HepG2 (cell line): Measurements from ENCODE around the gene LRRC34. TPM values are rescaled to one million over a fixed set of nuclear protein-coding genes. Genes with fewer than 3 reads are reported as not detected.

Source experiments
- FOXP1 ChIP-seq, 2 experiments: fragments of 450-650 bp in 1 of 2; IDR thresholded peaks; 2 replicates each; pipeline ENCODE4 v1.6.1; 2017 to 2018; ENCODE audit warnings: antibody characterized with exemption in 1 of 2
- HDAC1 ChIP-seq: sonication (generic); formaldehyde crosslinking; IDR thresholded peaks from 2 replicates; pipeline ENCODE4 v1.5.1; 2020; ENCODE audit warnings: mild to moderate bottlenecking, missing genetic modification reagents
- HMG20A ChIP-seq: IDR thresholded peaks from 2 replicates; pipeline ENCODE4 v1.6.1; 2016; ENCODE audit warnings: borderline replicate concordance
- MED1 ChIP-seq: sonication (generic); formaldehyde crosslinking; IDR thresholded peaks from 2 replicates; pipeline ENCODE4 v1.4.0; 2020; ENCODE audit warnings: missing genetic modification reagents
- MIER2 ChIP-seq: IDR thresholded peaks from 2 replicates; pipeline ENCODE4 v1.6.1; 2016; ENCODE audit warnings: missing biosample characterization, missing genetic modification reagents
- MXD4 ChIP-seq: IDR thresholded peaks from 2 replicates; pipeline ENCODE4 v1.6.1; 2016; ENCODE audit warnings: mild to moderate bottlenecking, missing biosample characterization, missing genetic modification reagents
- NFE2L1 ChIP-seq: sonication (generic); formaldehyde crosslinking; IDR thresholded peaks from 2 replicates; pipeline ENCODE4 v1.4.0; 2020; ENCODE audit warnings: missing genetic modification reagents, mild to moderate bottlenecking, borderline replicate concordance
- NFRKB ChIP-seq: fragments of 450-650 bp; IDR thresholded peaks from 2 replicates; pipeline ENCODE4 v1.6.1; 2017
- PRPF4 ChIP-seq: fragments of 200-400 bp; formaldehyde crosslinking; IDR thresholded peaks from 2 replicates; pipeline ENCODE4 v1.6.1; 2016; ENCODE audit warnings: low read length, low read depth; ENCODE audit not compliant: poor library complexity, severe bottlenecking
- RARG ChIP-seq: sonication (generic); formaldehyde crosslinking; IDR thresholded peaks from 2 replicates; pipeline ENCODE4 v1.4.0; 2020; ENCODE audit warnings: low read depth, mild to moderate bottlenecking, missing genetic modification reagents
- SMAD3 ChIP-seq: sonication (generic); formaldehyde crosslinking; IDR thresholded peaks from 2 replicates; pipeline ENCODE4 v1.4.0; 2020; ENCODE audit warnings: missing genetic modification reagents
- TBX2 ChIP-seq: sonication (generic); formaldehyde crosslinking; IDR thresholded peaks from 2 replicates; pipeline ENCODE4 v1.5.0; 2020; ENCODE audit warnings: missing genetic modification reagents, mild to moderate bottlenecking, borderline replicate concordance
- ZBTB7B ChIP-seq: sonication (generic); formaldehyde crosslinking; IDR thresholded peaks from 2 replicates; pipeline ENCODE4 v1.4.0; 2020; ENCODE audit warnings: missing genetic modification reagents
- ZNF30 ChIP-seq: sonication (generic); formaldehyde crosslinking; IDR thresholded peaks from 2 replicates; pipeline ENCODE4 v1.5.0; 2020; ENCODE audit warnings: mild to moderate bottlenecking, missing genetic modification reagents
- ZNF572 ChIP-seq: sonication (generic); formaldehyde crosslinking; IDR thresholded peaks from 2 replicates; pipeline ENCODE4 v1.5.1; 2020; ENCODE audit warnings: mild to moderate bottlenecking, missing genetic modification reagents
- ZNF678 ChIP-seq: sonication (generic); formaldehyde crosslinking; IDR thresholded peaks from 2 replicates; pipeline ENCODE4 v1.4.0; 2020; ENCODE audit warnings: mild to moderate bottlenecking, missing genetic modification reagents
- ZNF839 ChIP-seq: sonication (generic); formaldehyde crosslinking; IDR thresholded peaks from 2 replicates; pipeline ENCODE4 v1.4.0; 2020; ENCODE audit warnings: missing genetic modification reagents, mild to moderate bottlenecking, borderline replicate concordance
- polyA plus RNA-seq, 8 experiments: library from polyadenylated mRNA; depleted of rRNA in 3 of 8; stranded (reverse) in 7 of 8; unstranded in 1 of 8; fragments of >200 nt; fragmentation: Illumina TruSeq in 4 of 8; extraction: Trizol in 4 of 8; gene quantifications; 2 replicates each; pipeline versions ENCODE4 v1.2.1 to v1.2.3, GENCODE V29; 2011 to 2016; ENCODE audit warnings: low read depth in 4 of 8, missing spikeins in 1 of 8, mixed read lengths in 1 of 8; ENCODE audit not compliant: insufficient read depth in 1 of 8
- total RNA-seq, 5 experiments: library from RNA; depleted of rRNA; stranded (reverse); fragments of >200 nt; fragmentation: Illumina TruSeq; extraction: Trizol; gene quantifications; 2 replicates each; pipeline ENCODE4 v1.2.3, GENCODE V29; 2016; ENCODE audit warnings: low read depth in 1 of 5
- TF ChIP-seq, protein P1 (sequence below): sonication (generic); formaldehyde crosslinking; IDR thresholded peaks from 2 replicates; pipeline ENCODE4 v1.4.0; 2020; ENCODE audit warnings: missing genetic modification reagents
- TF ChIP-seq, protein P2 (sequence below): sonication (generic); formaldehyde crosslinking; IDR thresholded peaks from 2 replicates; pipeline ENCODE4 v1.5.0; 2020; ENCODE audit warnings: missing genetic modification reagents
- TF ChIP-seq, protein P3 (sequence below): sonication (generic); formaldehyde crosslinking; conservative IDR thresholded peaks from 2 replicates; pipeline ENCODE4 v1.4.0; 2020; ENCODE audit warnings: mild to moderate bottlenecking, missing genetic modification reagents, moderate library complexity
- TF ChIP-seq, protein P4 (sequence below): sonication (generic); formaldehyde crosslinking; IDR thresholded peaks from 2 replicates; pipeline ENCODE4 v1.8.0; 2022; ENCODE audit warnings: missing genetic modification reagents, low read depth, mild to moderate bottlenecking, borderline replicate concordance

LRRC34 gene
- total and polyA plus RNA-seq, 2 of the 13 experiments (the other 11 are each of a cell fraction or from before 2014, with no cell fraction given) = not detected

DNA sequence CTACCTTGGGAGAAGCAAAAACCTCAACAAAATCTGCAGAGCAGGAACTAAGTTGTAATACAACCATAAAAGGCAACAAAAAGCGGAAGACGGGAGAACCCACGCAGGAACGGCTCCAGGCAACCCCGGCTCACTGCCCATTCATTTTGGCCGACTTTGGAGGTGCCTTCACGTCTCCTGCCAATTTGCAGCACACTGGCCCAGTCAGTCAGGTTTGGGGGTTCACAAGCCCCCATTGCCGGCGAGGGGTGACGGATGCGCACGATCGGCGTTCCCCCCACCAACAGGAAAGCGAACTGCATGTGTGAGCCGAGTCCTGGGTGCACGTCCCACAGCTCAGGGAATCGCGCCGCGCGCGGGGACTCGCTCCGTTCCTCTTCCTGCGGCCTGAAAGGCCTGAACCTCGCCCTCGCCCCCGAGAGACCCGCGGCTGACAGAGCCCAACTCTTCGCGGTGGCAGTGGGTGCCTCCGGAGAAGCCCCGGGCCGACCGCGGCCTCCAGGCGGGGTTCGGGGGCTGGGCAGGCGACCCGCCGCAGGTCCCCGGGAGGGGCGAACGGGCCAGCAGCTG, 48.3 kb downstream of the LRRC34 start (continued):
- TF ChIP-seq, protein P1, sequence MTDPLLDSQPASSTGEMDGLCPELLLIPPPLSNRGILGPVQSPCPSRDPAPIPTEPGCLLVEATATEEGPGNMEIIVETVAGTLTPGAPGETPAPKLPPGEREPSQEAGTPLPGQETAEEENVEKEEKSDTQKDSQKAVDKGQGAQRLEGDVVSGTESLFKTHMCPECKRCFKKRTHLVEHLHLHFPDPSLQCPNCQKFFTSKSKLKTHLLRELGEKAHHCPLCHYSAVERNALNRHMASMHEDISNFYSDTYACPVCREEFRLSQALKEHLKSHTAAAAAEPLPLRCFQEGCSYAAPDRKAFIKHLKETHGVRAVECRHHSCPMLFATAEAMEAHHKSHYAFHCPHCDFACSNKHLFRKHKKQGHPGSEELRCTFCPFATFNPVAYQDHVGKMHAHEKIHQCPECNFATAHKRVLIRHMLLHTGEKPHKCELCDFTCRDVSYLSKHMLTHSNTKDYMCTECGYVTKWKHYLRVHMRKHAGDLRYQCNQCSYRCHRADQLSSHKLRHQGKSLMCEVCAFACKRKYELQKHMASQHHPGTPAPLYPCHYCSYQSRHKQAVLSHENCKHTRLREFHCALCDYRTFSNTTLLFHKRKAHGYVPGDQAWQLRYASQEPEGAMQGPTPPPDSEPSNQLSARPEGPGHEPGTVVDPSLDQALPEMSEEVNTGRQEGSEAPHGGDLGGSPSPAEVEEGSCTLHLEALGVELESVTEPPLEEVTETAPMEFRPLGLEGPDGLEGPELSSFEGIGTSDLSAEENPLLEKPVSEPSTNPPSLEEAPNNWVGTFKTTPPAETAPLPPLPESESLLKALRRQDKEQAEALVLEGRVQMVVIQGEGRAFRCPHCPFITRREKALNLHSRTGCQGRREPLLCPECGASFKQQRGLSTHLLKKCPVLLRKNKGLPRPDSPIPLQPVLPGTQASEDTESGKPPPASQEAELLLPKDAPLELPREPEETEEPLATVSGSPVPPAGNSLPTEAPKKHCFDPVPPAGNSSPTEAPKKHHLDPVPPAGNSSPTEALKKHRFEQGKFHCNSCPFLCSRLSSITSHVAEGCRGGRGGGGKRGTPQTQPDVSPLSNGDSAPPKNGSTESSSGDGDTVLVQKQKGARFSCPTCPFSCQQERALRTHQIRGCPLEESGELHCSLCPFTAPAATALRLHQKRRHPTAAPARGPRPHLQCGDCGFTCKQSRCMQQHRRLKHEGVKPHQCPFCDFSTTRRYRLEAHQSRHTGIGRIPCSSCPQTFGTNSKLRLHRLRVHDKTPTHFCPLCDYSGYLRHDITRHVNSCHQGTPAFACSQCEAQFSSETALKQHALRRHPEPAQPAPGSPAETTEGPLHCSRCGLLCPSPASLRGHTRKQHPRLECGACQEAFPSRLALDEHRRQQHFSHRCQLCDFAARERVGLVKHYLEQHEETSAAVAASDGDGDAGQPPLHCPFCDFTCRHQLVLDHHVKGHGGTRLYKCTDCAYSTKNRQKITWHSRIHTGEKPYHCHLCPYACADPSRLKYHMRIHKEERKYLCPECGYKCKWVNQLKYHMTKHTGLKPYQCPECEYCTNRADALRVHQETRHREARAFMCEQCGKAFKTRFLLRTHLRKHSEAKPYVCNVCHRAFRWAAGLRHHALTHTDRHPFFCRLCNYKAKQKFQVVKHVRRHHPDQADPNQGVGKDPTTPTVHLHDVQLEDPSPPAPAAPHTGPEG (CRISPR knock-in tag) = no peak
- no peak for TF ChIP-seq ZBTB7B (CRISPR knock-in tag)
- TF ChIP-seq PRPF4 = no peak
- no peak for TF ChIP-seq MED1 (CRISPR knock-in tag)
- TF ChIP-seq MIER2 (CRISPR knock-in tag) = no peak
- TF ChIP-seq SMAD3 (CRISPR knock-in tag) = no peak
- no peak for TF ChIP-seq HDAC1 (CRISPR knock-in tag)
- TF ChIP-seq ZNF572 (CRISPR knock-in tag) = no peak
- 0 out of 2 replicates have a peak, but pooled peaks have one; percentile 40 for TF ChIP-seq ZNF30
- no peak for TF ChIP-seq ZNF839
- TF ChIP-seq, protein P2, sequence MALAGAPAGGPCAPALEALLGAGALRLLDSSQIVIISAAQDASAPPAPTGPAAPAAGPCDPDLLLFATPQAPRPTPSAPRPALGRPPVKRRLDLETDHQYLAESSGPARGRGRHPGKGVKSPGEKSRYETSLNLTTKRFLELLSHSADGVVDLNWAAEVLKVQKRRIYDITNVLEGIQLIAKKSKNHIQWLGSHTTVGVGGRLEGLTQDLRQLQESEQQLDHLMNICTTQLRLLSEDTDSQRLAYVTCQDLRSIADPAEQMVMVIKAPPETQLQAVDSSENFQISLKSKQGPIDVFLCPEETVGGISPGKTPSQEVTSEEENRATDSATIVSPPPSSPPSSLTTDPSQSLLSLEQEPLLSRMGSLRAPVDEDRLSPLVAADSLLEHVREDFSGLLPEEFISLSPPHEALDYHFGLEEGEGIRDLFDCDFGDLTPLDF (CRISPR knock-in tag) = no peak
- TF ChIP-seq NFRKB = no peak
- no peak for TF ChIP-seq MXD4 (CRISPR knock-in tag)
- no peak for TF ChIP-seq HMG20A (CRISPR knock-in tag)
- TF ChIP-seq NFE2L1 (CRISPR knock-in tag) = no peak
- TF ChIP-seq ZNF678 (CRISPR knock-in tag) = no peak
- TF ChIP-seq RARG = no peak
- TF ChIP-seq, protein P3, sequence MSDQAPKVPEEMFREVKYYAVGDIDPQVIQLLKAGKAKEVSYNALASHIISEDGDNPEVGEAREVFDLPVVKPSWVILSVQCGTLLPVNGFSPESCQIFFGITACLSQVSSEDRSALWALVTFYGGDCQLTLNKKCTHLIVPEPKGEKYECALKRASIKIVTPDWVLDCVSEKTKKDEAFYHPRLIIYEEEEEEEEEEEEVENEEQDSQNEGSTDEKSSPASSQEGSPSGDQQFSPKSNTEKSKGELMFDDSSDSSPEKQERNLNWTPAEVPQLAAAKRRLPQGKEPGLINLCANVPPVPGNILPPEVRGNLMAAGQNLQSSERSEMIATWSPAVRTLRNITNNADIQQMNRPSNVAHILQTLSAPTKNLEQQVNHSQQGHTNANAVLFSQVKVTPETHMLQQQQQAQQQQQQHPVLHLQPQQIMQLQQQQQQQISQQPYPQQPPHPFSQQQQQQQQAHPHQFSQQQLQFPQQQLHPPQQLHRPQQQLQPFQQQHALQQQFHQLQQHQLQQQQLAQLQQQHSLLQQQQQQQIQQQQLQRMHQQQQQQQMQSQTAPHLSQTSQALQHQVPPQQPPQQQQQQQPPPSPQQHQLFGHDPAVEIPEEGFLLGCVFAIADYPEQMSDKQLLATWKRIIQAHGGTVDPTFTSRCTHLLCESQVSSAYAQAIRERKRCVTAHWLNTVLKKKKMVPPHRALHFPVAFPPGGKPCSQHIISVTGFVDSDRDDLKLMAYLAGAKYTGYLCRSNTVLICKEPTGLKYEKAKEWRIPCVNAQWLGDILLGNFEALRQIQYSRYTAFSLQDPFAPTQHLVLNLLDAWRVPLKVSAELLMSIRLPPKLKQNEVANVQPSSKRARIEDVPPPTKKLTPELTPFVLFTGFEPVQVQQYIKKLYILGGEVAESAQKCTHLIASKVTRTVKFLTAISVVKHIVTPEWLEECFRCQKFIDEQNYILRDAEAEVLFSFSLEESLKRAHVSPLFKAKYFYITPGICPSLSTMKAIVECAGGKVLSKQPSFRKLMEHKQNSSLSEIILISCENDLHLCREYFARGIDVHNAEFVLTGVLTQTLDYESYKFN (CRISPR knock-in tag) = no peak
- TF ChIP-seq, protein P4, sequence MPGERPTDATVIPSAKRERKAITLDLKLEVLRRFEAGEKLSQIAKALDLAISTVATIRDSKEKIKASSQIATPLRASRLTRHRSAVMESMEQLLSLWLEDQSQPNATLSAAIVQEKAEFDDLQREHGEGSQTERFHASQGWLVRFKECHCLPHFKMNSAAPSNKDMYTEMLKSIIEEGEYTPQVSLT (CRISPR knock-in tag) = no peak
- no peak for TF ChIP-seq TBX2
- no peak for TF ChIP-seq FOXP1 (IDR thresholded peaks at IDR 0.05)
- TF ChIP-seq FOXP1 (CRISPR knock-in tag; IDR thresholded peaks at IDR 0.05) = no peak
